HG02571 (cell line): ENCODE data around the gene ERGIC1.
A peak's percentile ranks its signal among the peaks of the same experiment; 100 is the strongest.

Experiments
- ATAC-seq: cut with Tn5 transposase; IDR thresholded peaks from one replicate; pipeline ENCODE4 v1.9.1; 2021; ENCODE audit warnings: mild to moderate bottlenecking, moderate library complexity; ENCODE audit not compliant: unreplicated experiment

Gene ERGIC1

GRCh38 chr5:172971482-172971881 lies 137.4 kb downstream of the ERGIC1 start:
- ATAC-seq = no peak

GRCh38 chr5:172972552-172972951 lies 138.5 kb downstream of the ERGIC1 start:
- ATAC-seq = no peak

- ATAC-seq = no peak
These were observed 139.3 kb downstream of the ERGIC1 start for GRCh38 chr5:172973127-172973916.

- ATAC-seq = no peak
These were observed 139.9 kb downstream of the ERGIC1 start for GRCh38 chr5:172973931-172974330.

GRCh38 chr5:172975289-172975688 lies 141.2 kb downstream of the ERGIC1 start:
- no peak for ATAC-seq

GRCh38 chr5:172979778-172980177 lies 145.7 kb downstream of the ERGIC1 start:
- no peak for ATAC-seq

- ATAC-seq = no peak
These were observed 147.9 kb downstream of the ERGIC1 start for GRCh38 chr5:172981931-172982330.

- ATAC-seq = peak; percentile 89
These were observed 149.6 kb downstream of the ERGIC1 start, which contains the start of gene ATP6V0E1 for GRCh38 chr5:172983542-172984243. TSS of gene ATP6V0E1 (plus strand) at chr5:172983771. CDS start at chr5:172983861, 90 bp downstream.

- ATAC-seq = peak; percentile 47
These were observed 150.3 kb downstream of the ERGIC1 start for GRCh38 chr5:172984244-172984953.

GRCh38 chr5:172985596-172985995 lies 151.5 kb downstream of the ERGIC1 start:
- ATAC-seq = no peak

- no peak for ATAC-seq
These were observed 154.2 kb downstream of the ERGIC1 start for GRCh38 chr5:172988276-172988675.

GRCh38 chr5:172990776-172991175 lies 156.7 kb downstream of the ERGIC1 start:
- no peak for ATAC-seq

- no peak for ATAC-seq
These were observed 160.4 kb downstream of the ERGIC1 start for GRCh38 chr5:172994405-172994804.

GRCh38 chr5:172999372-172999973 lies 165.4 kb downstream of the ERGIC1 start:
- ATAC-seq = no peak

GRCh38 chr5:172999974-173000373 lies 165.9 kb downstream of the ERGIC1 start:
- ATAC-seq = no peak

- ATAC-seq = no peak
These were observed 167.3 kb downstream of the ERGIC1 start for GRCh38 chr5:173001229-173001841.
